Body of pancreas (tissue), 4 donors: ENCODE measurements around the gene CEBPZOS.

Experiments used
- POLR2A ChIP-seq, 3 donors: fragments of 450-650 bp; IDR thresholded peaks; one replicate each; pipeline ENCODE4 v1.6.1; 2016; ENCODE audit warnings: antibody characterized with exemption in 3 of 3, mild to moderate bottlenecking in 2 of 3
- TF ChIP-seq, protein P1 (sequence below), 7 experiments: fragments of 450-650 bp in 4 of 7; fragments of 200-600 bp in 3 of 7; sonication (generic) in 3 of 7; IDR thresholded peaks; one replicate each; pipeline ENCODE4 v1.5.1; 2016 to 2019; ENCODE audit warnings: antibody characterized with exemption in 7 of 7

DNA sequence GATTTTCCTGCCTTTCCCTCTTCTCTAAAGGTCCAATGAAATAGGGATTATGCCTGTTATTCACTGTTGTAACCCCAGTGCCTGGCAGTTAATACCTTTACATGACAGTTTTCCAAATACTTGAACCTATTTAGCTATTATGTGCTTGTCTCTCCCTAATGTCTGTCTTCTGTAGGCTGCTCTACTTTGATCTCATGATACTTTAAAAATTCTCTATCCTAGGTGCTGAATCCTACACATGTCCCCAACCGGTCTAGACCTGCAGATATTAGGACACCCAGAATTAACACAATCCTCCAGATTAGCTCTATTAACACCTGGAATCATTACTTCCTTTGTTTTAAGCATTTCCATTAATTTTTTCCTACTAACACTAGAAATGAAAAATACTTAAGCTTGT, 27.8 kb downstream of the CEBPZOS start:
- TF ChIP-seq, protein P1, sequence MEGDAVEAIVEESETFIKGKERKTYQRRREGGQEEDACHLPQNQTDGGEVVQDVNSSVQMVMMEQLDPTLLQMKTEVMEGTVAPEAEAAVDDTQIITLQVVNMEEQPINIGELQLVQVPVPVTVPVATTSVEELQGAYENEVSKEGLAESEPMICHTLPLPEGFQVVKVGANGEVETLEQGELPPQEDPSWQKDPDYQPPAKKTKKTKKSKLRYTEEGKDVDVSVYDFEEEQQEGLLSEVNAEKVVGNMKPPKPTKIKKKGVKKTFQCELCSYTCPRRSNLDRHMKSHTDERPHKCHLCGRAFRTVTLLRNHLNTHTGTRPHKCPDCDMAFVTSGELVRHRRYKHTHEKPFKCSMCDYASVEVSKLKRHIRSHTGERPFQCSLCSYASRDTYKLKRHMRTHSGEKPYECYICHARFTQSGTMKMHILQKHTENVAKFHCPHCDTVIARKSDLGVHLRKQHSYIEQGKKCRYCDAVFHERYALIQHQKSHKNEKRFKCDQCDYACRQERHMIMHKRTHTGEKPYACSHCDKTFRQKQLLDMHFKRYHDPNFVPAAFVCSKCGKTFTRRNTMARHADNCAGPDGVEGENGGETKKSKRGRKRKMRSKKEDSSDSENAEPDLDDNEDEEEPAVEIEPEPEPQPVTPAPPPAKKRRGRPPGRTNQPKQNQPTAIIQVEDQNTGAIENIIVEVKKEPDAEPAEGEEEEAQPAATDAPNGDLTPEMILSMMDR (IDR thresholded peaks at IDR 0.05): no peak
- TF ChIP-seq POLR2A (IDR thresholded peaks at IDR 0.05): no peak
